K562 (cell line): ENCODE results near the gene NECTIN4. TPM values are rescaled to one million over a fixed set of nuclear protein-coding genes. Genes with fewer than 3 reads are reported as not detected.

Experiments used
- ATF1 ChIP-seq, 2 experiments: fragments of 450-650 bp in 1 of 2; IDR thresholded peaks; 2 replicates each; pipeline ENCODE4 v1.6.1; 2016; ENCODE audit warnings: missing compliant biosample characterization in 1 of 2, missing genetic modification characterization in 1 of 2
- ATF3 ChIP-seq, 2 experiments: fragments of 450-650 bp in 1 of 2; sonication (generic) in 1 of 2; formaldehyde crosslinking in 1 of 2; IDR thresholded peaks in 1 of 2; conservative IDR thresholded peaks in 1 of 2; 2 replicates each; pipeline versions ENCODE4 v1.6.1 to v1.8.1; 2016 to 2023; ENCODE audit warnings: mild to moderate bottlenecking in 2 of 2, moderate library complexity in 2 of 2, inconsistent platforms in 1 of 2, missing genetic modification reagents in 1 of 2
- CBFB ChIP-seq: sonication (generic); formaldehyde crosslinking; IDR thresholded peaks from 2 replicates; pipeline ENCODE4 v1.4.0; 2020; ENCODE audit warnings: mild to moderate bottlenecking, missing genetic modification reagents
- CHD7 ChIP-seq: fragments of 200-600 bp; sonication (generic); IDR thresholded peaks from one replicate; pipeline ENCODE4 v1.6.1; 2012; ENCODE audit warnings: mild to moderate bottlenecking, low read depth, low read length, inconsistent platforms
- DACH1 ChIP-seq: fragments of 450-650 bp; IDR thresholded peaks from 2 replicates; pipeline ENCODE4 v1.6.1; 2018; ENCODE audit not compliant: partially characterized antibody
- ETV5 ChIP-seq: sonication (generic); formaldehyde crosslinking; IDR thresholded peaks from 2 replicates; pipeline ENCODE4 v1.4.0; 2020; ENCODE audit warnings: low read depth, mild to moderate bottlenecking, missing genetic modification reagents
- ID3 ChIP-seq, 2 experiments: fragments of 250-450 bp in 1 of 2; fragments of 450-650 bp in 1 of 2; sonication (Bioruptor Pico) in 1 of 2; IDR thresholded peaks; 2 replicates each; pipeline versions ENCODE4 v1.6.1 to v1.8.0; 2016 to 2021; ENCODE audit warnings: mild to moderate bottlenecking in 2 of 2, moderate library complexity in 2 of 2, missing compliant biosample characterization in 1 of 2, missing genetic modification characterization in 1 of 2
- LARP7 ChIP-seq: fragments of 450-650 bp; IDR thresholded peaks from 2 replicates; pipeline ENCODE4 v1.6.1; 2016
- NFATC3 ChIP-seq: fragments of 450-650 bp; IDR thresholded peaks from 2 replicates; pipeline ENCODE4 v1.6.1; 2017; ENCODE audit warnings: mild to moderate bottlenecking
- NONO ChIP-seq, 2 experiments: fragments of 200-400 bp in 1 of 2; fragments of 450-650 bp in 1 of 2; formaldehyde crosslinking in 1 of 2; IDR thresholded peaks; 2 replicates each; pipeline ENCODE4 v1.6.1; 2017; ENCODE audit warnings: low read depth in 2 of 2, mild to moderate bottlenecking in 2 of 2, moderate library complexity in 2 of 2, low read length in 1 of 2
- PTBP1 ChIP-seq: fragments of 200-400 bp; formaldehyde crosslinking; IDR thresholded peaks from 2 replicates; pipeline ENCODE4 v1.6.1; 2017; ENCODE audit warnings: low read depth, low read length
- SRF ChIP-seq, 2 experiments: fragments of 250-450, 450-650 bp in 1 of 2; sonication (Bioruptor Pico) in 1 of 2; sonication (generic) in 1 of 2; formaldehyde crosslinking; IDR thresholded peaks; 2 replicates each; pipeline versions ENCODE4 v1.5.0 to v1.5.1; 2020 to 2022; ENCODE audit warnings: mild to moderate bottlenecking in 1 of 2, missing genetic modification reagents in 1 of 2
- TAF15 ChIP-seq: fragments of 200-400 bp; formaldehyde crosslinking; IDR thresholded peaks from 2 replicates; pipeline ENCODE4 v1.6.1; 2017; ENCODE audit warnings: mild to moderate bottlenecking, low read depth, low read length, moderate library complexity
- TEAD2 ChIP-seq: fragments of 450-650 bp; IDR thresholded peaks from 2 replicates; pipeline ENCODE4 v1.6.1; 2016; ENCODE audit warnings: missing genetic modification characterization, control low read depth, missing compliant biosample characterization
- ZNF174 ChIP-seq: fragments of 250-450 bp; sonication (Bioruptor Pico); IDR thresholded peaks from 2 replicates; pipeline ENCODE4 v1.4.0; 2020; ENCODE audit warnings: mild to moderate bottlenecking
- polyA plus RNA-seq, 8 experiments: library from polyadenylated mRNA; depleted of rRNA in 4 of 8; stranded (reverse) in 5 of 8; unstranded in 3 of 8; fragments of >200 nt; fragmentation: Nextera tagmentation in 2 of 8; fragmentation: Illumina TruSeq in 1 of 8; extraction: Ambion mirVana in 2 of 8; extraction: Trizol in 1 of 8; gene quantifications; 2 replicates each; pipeline versions ENCODE4 v1.2.1 to v1.2.3, GENCODE V29; 2011 to 2014; ENCODE audit warnings: inconsistent platforms in 1 of 8, missing spikeins in 1 of 8
- total RNA-seq, 7 experiments: library from RNA; depleted of rRNA in 6 of 7; stranded (reverse); fragments of >200 nt in 6 of 7; fragmentation: Illumina TruSeq in 2 of 7; extraction: Trizol in 2 of 7; gene quantifications; 2 replicates each; pipeline versions ENCODE4 v1.2.1 to v1.2.3, GENCODE V29; 2011 to 2021; ENCODE audit warnings: low replicate concordance in 1 of 7

NECTIN4 gene
- total and polyA plus RNA-seq, 9 of the 15 experiments (the other 6 are each of a cell fraction or from before 2014, with no cell fraction given) = 0.01 to 0.09 TPM; not detected in 7

DNA sequence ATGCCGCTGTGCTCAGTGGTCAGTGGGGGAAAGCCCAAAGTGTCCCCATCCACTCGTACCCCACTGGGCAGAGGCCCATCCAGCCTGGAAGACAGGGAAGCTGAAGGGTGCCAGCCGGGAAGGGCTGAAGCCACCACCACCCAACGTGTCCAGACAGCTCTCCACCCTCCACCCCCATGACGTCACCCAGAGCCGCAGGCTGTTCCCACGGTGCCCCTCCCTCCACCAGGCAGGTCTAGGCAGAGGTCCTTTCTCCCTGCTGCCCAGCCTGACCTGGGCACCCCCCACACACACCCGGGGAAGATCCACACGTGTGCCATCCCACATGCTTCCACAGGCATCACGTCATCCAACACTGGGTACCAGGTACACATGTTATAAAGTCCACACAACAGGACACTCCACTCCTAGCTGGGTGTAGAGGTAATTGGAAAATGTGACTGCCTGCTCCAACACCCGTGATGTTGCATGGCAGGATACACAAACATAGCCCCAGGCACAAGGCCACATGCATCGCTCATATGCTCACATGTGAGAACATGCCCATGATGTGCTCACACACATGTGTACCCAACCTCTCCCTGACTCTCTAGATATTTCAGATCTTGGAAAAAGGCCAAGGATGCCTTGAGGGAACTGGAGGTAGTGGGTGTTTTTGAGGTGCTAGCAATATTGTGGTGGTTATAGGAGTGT lies 14.5 kb downstream of the NECTIN4 start (continued):
- TF ChIP-seq CHD7 = no peak
- TF ChIP-seq CBFB (CRISPR knock-in tag) = peak; percentile 23; the same call in 1 of the 2 replicates
- TF ChIP-seq TAF15 = no peak
- no peak for TF ChIP-seq ATF1 (CRISPR knock-in tag; IDR thresholded peaks at IDR 0.05)
- peak; percentile 71 for TF ChIP-seq ATF1 (tag; IDR thresholded peaks at IDR 0.05)
- no peak for TF ChIP-seq LARP7
- TF ChIP-seq ETV5 (CRISPR knock-in tag) = no peak
- TF ChIP-seq NONO (IDR thresholded peaks at IDR 0.05; ENCODE audit: low read depth in 2 of 2, low read length in 1 of 2) = no peak
- no peak for TF ChIP-seq TEAD2 (tag)
- no peak for TF ChIP-seq DACH1
- no peak for TF ChIP-seq SRF (CRISPR knock-in tag; IDR thresholded peaks at IDR 0.05)
- TF ChIP-seq PTBP1 = no peak
- TF ChIP-seq NFATC3 = no peak
- no peak for TF ChIP-seq ZNF174 (CRISPR knock-in tag)
- peak; percentile 92 for TF ChIP-seq ATF3 (IDR thresholded peaks at IDR 0.05)
- no peak for TF ChIP-seq ATF3 (CRISPR knock-in tag; conservative IDR thresholded peaks at IDR 0.05)
- TF ChIP-seq ID3 (CRISPR knock-in tag; IDR thresholded peaks at IDR 0.05) = no peak
- TF ChIP-seq ID3 (tag; IDR thresholded peaks at IDR 0.05) = no peak
